GM18517 (cell line): ENCODE measurements around the gene AP3B2.

Experiments
- ATAC-seq: cut with Tn5 transposase; IDR thresholded peaks from one replicate; pipeline ENCODE4 v1.9.1; 2021; ENCODE audit warnings: mild to moderate bottlenecking, moderate library complexity; ENCODE audit not compliant: unreplicated experiment

The AP3B2 gene

DNA sequence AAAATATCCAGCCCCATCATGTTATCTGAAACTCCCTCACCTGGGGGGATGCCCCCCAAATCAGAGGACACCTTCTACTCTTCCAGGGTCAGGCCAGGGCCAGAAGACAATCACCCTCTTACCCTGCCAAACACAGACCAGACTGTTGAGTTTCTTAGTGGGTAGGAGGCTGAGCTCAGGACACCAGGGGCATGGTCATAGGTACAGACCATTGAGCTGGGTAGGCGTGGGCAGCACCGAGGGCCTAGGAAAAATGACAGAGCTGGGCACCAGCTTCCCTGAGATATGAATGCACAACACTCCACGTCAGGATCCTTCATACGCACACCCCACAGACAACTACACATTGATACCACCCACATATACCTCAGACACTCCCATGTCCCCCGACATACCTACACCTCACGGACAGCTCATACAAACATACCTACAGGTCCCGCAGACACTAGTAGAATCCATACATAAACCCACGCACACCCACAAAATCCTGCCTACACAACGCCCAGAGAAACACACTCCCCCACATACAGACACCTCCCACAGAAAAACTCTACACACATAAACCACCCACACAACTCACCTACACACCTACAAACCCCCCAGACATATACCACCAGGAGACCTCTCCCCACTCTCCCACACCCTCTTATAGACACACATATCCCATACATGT, 11.8 kb downstream of the AP3B2 start:
- ATAC-seq, result no peak

DNA sequence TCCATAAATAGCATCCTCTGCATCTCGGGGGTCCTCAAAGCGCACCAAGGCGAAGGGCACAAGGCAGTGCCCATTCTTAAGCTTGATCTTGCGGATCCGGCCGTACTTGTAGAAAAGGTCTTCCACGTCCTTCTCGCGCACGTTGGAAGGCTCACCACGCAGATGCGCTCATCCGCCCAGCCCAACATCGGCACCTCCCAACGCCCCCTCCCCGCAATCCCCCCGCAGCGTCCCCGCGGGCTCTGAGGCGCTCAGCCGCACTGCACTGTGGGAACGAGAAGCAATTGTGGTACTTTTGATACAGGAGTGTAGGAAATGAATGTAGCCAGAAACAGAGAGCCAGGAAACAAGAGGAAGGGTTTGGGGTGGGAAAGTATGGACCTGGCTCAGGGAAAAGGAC, 17.5 kb downstream of the AP3B2 start:
- no peak for ATAC-seq

DNA sequence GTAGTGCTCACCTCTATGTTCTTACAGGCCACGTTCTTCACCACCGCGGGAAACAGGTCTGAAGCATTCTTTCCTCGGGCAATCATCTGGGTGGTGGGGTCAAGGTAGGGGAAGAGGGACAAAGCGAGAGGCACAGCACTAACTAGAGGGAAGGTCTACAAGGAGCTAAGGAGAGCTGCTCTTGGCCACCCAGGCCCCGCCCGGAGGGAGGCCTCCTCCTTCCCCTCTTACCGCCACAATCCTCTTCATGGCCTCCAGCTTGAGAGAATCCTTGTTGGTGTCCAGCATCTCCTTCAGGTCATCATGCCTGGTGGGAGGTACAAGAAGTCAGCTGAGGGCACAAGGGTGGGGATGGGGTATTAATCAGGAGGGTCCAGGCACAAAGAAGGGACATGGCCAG, 20.5 kb downstream of the AP3B2 start:
- ATAC-seq, result no peak

DNA sequence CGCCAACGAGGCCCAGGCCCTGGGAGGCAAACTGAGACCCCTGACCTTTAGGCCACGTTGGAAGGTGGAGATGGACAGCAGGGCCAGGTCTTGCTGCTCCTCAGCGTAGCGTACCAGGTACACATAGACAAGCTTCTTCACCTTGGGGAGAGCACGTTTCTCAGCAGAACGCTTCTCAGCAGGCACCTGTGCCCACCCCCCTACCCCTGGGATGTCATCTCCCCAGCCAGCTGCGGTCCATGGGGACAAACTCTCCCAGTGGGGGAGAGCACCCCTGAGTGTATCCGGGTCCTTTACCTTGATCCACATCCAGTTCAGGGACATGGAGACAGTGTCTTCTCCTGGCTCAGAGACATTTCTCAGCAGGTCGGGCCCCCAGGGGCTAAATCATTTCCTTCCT, 21.0 kb downstream of the AP3B2 start:
- no peak for ATAC-seq

DNA sequence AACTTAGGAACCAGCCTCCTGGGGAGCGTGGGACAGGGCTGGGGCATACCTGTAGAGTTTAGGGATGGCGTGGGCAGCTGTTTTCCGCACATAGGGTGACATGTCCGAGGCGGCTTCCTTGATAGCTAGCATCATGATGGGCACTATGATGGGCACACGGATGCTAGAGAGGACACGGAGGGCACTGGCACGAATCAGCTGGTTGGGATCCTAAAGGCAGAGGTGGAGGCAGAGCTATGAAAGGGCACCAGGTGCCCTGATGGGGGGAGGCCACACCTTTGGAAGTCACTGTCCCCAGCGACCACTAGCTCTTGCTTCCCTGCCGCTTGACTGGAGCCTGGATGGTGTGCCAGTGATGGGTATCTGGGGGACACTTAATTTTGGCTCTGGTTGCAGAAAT, 28.3 kb downstream of the AP3B2 start:
- no peak for ATAC-seq

DNA sequence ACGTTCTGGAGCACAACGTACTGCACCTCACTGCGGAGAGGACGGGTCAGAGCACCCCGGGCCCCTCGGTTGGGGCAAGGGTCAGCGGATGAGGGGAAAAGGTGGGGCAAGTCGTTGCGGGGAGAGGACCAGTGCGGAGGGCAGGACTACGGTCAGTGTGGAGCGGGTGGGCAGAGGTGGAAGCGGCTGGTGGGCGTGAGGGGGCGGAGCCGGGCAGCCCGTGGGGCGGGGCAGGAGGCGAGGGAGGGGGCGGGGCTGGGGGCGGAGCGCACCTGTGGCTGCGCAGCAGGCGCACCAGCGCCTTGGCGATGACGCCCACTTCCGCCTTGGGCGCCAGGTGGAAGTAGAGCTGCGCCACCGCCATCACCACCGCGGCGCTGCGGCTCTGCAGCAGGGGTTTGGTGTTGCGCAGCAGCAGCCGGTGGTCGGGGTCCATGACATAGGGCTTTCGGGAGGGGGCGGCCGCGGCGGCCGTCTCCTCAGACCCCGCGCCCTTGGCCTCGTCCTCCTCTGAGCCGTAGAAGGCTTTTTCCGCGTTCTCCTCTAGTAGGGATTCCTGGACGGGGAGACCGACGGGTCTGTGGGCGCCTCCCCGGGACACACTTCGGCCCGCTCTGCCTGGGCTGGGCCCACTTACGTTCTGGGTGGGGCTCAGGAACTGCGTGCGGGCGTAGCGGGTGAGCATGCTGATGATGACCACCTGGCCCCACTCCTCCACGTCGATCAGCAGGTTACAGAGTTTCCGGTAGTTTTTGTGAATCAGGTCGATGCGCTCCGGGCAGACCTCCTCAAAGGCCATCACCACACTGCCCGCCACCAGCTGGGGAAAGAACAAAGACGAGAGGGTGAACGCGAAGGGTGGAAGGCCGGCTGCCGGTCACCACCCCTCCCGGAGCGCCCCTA, 29.2 kb downstream of the AP3B2 start:
- ATAC-seq, result no peak

DNA sequence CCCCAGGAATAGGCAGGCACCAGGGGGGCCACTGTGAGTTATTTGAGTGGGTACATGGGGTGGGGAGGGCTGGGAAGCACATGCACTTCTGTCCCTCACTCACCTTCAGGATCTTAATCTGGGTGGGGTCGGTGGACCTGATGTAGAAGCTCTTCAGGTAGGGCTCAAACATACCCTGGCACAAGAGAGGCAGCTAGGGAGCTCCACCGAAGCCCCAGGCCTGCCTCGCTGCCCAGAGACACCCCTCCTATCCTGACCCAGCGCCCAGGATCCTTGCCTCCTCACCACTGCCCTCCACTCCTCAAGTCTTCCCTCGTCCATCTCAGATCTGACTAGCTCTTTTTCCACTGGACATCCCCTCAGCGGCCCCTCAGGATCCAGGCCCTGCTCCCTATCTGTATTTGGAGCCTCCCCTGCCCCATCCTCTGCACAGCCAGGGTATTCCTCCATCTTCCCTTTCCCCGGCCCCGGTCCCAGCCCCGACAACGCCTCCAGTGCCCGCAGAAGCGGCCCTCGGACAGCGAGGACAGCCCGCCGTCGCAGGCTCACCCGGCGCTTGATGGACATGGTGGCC, 30.0 kb downstream of the AP3B2 start:
- no peak for ATAC-seq

DNA sequence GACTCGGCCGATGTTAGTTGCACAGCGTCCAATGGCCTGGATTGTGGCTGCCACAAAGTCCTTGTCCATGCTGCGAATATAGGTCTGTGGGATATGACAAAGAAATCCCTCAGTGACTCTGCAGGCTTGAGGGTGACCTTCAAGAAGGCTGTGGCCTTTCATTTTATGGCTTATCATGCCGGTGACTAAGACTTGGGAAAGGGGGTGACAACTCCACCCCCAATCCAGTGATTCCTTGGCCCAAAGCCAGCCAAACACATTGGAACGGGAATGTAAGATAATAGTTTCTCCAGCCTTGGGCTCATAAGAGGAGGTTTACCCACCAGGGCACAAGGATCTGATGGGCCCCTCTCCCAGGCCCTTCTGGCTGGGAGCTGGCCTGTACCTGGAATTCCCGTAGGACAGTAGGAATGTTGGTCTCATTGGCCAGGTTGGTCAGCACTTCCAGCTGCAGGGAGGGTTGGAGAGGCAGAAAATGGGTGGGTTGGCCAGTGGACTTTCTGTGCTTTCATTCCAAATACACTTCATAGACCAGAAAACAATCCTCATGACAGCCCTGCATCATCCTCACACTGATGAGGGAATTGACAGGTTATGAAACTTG, 31.9 kb downstream of the AP3B2 start:
- ATAC-seq, result no peak

DNA sequence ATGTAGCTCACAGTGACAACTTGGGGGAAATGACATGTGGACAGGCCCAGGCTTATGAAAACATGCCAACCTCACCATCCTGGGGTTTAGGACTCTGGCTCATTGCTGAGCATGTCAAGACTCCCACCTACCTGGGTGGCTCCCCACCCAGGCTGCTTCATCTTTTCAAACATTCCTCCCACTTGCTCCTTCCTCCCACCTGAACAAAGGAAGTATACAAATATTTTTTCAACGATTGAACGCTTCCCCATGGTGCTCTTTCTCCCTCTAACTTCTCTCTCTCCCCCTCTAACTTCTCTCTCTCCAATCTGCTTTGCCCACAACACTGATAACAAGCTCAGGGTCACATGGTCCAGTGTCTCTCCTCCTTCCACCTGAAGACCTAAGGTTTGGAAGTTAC, 34.8 kb downstream of the AP3B2 start:
- ATAC-seq, result no peak

DNA sequence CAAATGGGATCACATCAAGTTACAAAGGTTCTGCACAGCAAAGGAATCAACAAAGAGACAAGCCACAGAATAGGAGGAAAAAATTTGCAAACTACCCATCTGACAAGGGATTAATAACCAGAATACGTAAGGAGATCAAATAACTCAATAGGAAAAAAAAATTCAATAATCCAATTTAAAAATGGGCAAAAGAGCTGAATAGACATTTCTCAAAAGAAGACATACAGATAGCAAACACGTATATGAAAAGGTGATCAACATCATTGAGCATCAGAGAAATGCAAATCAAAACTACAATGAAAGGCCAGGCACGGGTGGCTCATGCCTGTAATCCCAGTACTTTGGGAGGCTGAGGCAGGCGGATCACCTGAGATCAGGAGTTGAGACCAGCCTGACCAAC, 39.0 kb downstream of the AP3B2 start:
- no peak for ATAC-seq

DNA sequence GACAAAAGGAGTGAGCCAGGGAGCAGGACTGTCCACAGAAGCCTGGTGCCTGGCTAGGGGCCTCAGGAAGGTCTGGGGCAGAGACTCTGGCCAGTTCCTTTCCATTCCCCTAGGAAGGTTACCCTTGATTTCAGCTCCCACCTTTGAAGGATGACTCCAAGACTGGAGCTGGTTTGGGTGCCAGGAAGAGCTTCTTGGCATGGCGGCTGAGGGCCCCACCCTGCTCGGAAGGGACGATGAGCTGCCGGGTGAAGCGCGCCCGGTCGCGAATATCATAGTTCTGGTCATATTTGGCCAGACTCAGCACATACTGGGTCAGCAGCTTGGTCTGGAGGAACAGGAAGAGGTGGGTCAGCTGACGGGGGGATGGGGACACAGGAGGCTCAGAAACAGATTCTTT, 43.1 kb downstream of the AP3B2 start:
- no peak for ATAC-seq

DNA sequence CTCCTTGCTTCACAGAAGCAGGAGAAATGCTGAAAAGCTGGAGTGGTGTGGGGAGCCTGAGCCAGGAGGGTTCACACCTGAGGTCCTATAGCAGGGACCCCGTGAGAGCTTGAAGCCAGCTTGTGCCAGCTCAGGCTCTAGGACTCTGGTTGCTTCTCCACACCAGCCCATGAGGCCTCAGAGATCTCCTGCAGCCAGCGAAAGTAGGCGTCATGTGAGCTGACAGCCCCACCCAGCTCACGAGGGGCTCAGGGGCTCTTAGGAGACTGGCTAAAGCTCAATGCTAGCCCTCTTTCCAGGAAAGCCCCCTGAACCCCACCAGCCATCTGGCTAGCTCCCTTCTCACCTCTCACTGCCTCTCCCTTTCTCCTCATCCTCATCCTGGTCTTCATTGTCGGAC, 45.7 kb downstream of the AP3B2 start:
- no peak for ATAC-seq

DNA sequence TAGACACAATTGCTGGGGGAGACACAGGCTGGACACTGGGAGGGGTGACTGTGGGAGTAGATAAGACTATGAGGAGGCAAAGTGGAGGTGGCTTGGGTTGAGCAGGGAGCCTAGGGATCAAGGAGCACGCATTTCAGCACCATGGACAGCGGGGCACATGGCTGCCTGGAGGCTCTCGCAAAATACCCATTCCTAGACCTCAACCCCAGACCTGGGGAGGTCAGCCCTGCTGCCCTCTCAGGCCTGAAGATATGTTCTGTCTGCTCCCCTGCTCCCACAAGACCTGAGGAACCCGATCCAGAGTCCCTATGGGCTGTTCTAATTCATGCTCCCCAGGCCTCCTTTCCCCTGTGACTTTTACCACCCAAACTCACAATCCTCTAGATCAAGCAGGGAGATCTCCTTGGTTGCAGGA, 46.5 kb downstream of the AP3B2 start:
- no peak for ATAC-seq

DNA sequence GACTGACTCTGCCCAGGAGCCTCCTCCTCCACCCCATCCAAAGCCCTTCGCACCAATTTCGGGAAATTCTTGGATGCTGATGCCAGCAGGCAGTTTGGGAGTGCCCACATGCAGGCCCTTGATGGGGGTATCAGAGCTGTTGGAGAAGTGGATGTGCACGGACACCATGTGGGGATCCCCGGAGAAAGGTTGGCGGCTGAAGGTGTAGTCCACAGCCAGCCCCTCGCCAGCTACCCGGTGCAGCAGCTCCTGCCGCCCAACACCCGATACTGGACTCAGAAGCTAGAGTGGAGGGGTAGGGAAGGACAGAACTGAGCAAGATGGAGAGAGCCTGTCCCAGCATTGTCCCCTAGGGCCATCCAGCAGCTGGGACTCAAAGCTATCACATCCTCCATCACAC, 47.0 kb downstream of the AP3B2 start:
- no peak for ATAC-seq

DNA sequence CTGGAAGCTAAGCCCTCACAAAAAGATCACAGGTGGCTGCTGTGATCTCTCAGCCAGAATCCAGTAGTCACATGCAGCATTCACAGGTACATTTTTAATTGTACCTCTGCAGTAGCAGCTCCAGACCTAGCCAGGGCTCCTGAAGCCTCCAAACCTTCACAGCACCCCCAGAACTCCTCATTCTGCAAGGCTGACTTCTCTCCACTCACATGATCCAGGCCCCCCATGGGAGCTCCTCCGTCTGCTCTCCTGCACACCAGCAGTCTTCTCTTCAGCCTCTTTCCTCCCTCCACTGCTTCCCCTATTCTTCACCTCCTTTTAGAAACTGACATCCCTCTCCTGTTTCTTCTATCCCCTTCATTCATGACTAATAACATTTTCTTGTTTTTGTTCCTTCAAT, 49.3 kb downstream of the AP3B2 start:
- no peak for ATAC-seq

DNA sequence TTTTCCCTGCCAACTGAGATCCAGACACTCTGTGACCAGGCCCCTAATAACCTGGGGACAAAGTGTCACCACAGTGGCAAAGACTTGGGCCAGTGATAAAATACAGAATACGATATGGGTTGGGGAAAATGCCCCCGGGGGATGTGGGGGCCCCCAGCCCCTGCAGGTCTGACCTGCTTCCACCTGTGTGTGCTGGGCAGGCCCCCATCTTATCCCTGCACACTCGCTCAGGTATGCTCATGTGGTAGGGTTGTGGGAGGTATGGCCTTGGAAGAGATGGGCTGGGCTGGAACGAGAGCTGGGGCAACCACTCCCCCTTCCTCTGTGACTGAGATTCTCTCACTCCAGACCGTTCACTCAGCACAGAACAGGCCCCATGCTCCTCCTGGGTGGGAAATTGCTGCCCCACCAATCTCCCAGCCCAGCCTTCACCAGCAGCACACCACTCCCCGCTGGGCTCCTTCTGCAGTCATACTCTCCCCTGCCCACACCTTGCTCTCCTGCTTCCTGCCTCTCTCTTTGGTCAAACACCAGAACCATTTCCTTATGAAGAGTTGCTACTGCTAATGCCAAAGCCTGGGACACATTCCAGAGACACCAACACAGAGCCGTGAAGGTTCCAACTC, 52.9 kb downstream of the AP3B2 start:
- ATAC-seq, result no peak

DNA sequence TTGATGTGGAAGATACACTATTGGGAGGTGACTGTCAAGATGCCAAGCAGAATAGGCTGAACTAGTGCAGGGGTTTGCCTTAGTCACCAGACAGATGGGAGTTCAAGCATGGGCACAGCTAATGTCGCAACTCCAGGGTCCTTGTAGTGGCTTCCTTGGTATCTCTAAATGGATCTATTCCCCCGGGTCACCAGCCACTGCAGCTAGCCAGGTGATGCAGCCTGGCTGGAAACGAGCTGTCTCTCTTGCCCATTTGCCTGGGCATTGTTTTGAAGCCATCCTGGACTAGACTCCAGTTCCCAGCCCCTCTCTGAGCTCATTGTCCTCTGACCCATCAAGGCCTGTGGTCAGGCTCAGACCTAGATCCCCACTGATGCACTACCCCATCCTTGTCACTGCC, 54.1 kb downstream of the AP3B2 start:
- ATAC-seq, result no peak

DNA sequence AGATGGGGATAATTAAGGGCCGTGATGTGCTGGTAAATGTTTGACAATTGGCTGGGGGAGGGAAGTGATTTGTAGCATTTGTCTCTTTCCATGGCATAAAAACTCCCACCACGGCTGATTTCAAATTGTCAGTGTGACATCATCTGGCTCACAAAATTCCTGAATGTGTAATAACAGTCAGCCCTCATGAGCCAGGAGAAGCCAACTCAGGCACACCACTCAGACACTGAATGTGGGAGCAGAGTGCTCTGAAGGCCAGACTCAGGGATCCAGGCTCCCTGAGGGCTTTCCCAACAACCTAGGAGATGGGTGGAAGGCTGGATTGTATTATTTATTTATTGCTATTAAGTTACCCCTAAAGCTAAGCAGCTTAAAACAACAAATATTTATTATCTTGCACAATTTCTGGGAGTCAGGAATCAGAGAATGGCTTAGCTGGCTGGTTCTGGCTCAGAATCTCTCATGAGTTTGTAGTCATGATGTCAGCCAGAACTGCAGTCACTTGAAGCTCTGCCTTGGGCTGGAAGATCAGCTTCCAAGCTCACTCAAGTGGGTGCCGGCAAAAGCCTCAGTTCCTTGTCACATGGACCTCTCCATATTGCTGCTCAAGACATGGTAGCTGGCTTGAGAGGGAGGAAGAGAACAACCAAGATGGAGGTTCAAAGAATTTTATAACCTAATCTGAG, 56.0 kb downstream of the AP3B2 start:
- ATAC-seq, result no peak

DNA sequence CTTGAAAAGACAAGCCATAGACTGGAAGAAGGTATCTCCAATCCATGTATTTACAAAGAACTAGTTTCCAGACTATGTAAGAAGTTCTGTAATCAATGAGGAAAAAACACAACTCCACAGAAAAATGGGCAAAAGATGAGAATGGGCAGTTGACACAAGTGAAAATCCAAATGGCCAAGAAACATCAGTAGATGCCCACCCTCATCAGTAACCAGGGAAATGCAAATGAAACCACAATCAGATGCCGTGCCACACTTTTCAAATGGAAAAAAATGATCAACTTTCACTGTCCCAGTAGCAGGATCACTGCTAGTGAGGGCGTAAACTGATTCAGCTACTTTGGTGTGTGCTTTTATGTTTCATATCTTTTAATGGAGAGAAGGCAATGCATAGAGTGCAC, 58.0 kb downstream of the AP3B2 start:
- no peak for ATAC-seq

DNA sequence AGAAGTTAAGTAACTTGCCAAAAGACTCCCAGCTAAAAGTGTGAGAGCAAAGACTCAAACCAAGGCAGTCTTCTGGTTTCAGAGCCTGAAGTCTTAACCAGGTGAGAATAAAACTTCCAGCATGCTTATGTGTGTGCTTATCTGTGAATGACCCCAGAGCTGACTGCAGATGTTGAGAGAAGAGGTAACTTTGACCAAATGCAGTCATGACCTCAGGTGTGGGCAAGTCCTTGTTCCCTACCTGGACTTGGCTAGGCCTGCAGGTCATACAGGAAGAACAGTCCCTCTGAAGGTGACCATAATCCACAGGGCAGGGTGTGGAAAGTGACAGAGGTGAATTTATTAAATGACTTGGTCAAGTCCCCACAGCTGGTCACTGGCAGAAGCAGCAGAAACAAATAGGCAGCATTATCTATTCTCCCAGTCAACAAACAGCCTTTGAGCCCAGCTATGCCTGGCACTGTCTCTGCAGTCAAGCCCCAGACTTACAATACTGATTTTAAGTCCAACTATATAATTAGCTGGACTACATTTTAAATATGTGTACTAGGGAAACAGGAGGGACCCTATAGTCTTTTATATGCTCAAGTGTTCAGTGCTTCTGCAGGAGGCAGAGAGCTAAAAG, 59.5 kb downstream of the AP3B2 start:
- no peak for ATAC-seq
